SK-N-SH (cell line): ENCODE results near the gene DNMBP. TPM values are rescaled to one million over a fixed set of nuclear protein-coding genes. Genes with fewer than 3 reads are reported as not detected.

ENCODE experiments used
- CTCF ChIA-PET: fragments of 300-600, 350-600 bp; formaldehyde crosslinking; extraction: SDS; loops from one replicate; lab custom pipeline; 2021; lab: Yijun Ruan, JAX
- POLR2A ChIA-PET: fragments of 350-600 bp; sonication (Branson Sonifier 250); formaldehyde crosslinking; extraction: SDS; loops from one replicate; lab custom pipeline; 2020; ENCODE audit warnings: antibody characterized with exemption, inconsistent platforms; lab: Yijun Ruan, JAX
- DNase-seq: peaks from one replicate; pipeline ENCODE4 v3.0.0; 2012
- H2AFZ ChIP-seq: fragments of 200-600 bp; sonication (generic); 2 replicates; pipeline ENCODE4 v1.8.1; 2016; ENCODE audit warnings: antibody characterized with exemption, mild to moderate bottlenecking, low read depth
- H3F3A ChIP-seq: fragments of 200-600 bp; sonication (generic); replicated peaks from 2 replicates; pipeline ENCODE3; 2016; ENCODE audit warnings: antibody characterized with exemption, mild to moderate bottlenecking; ENCODE audit not compliant: insufficient read depth
- H3K27ac ChIP-seq, 2 experiments: fragments of 200-500 bp in 1 of 2; fragments of 200-600 bp in 1 of 2; sonication (Bioruptor generic) in 1 of 2; sonication (generic), shearing (Covaris generic) in 1 of 2; 2 replicates each; pipeline versions ENCODE4 v1.5.1 to v1.6.1; 2014 to 2016; ENCODE audit warnings: low read depth in 2 of 2, inconsistent platforms in 1 of 2, low read length in 1 of 2, mild to moderate bottlenecking in 1 of 2, mixed read lengths in 1 of 2
- H3K27me3 ChIP-seq: fragments of 200-600 bp; sonication (generic), shearing (Covaris generic); 2 replicates; pipeline ENCODE4 v1.6.1; 2016; ENCODE audit warnings: mixed run types; ENCODE audit not compliant: insufficient read depth
- H3K36me3 ChIP-seq, 2 experiments: fragments of 200-500 bp in 1 of 2; fragments of 200-600 bp in 1 of 2; sonication (Bioruptor generic) in 1 of 2; sonication (generic) in 1 of 2; replicated peaks in 1 of 2; 2 replicates each; pipeline versions ENCODE3 to v1.5.1; 2014 to 2016; ENCODE audit warnings: low read length in 1 of 2, mild to moderate bottlenecking in 1 of 2; ENCODE audit not compliant: insufficient read depth in 2 of 2, control insufficient read depth in 1 of 2
- H3K4me1 ChIP-seq, 2 experiments: fragments of 200-500 bp in 1 of 2; fragments of 200-600 bp in 1 of 2; sonication (Bioruptor generic) in 1 of 2; sonication (generic), shearing (Covaris generic) in 1 of 2; 2 replicates each; pipeline versions ENCODE4 v1.5.1 to v1.6.1; 2014 to 2016; ENCODE audit warnings: low read depth in 1 of 2, low read length in 1 of 2, mixed run types in 1 of 2; ENCODE audit not compliant: insufficient read depth in 2 of 2, control insufficient read depth in 1 of 2
- H3K4me2 ChIP-seq: fragments of 200-600 bp; sonication (generic), shearing (Covaris generic); 2 replicates; pipeline ENCODE4 v1.6.1; 2017; ENCODE audit warnings: mixed run types
- H3K4me3 ChIP-seq, 2 experiments: fragments of 200-500 bp in 1 of 2; fragments of 200-600 bp in 1 of 2; sonication (Bioruptor generic) in 1 of 2; sonication (generic), shearing (Covaris generic) in 1 of 2; 2 replicates each; pipeline versions ENCODE4 v1.5.1 to v1.8.1; 2014 to 2016; ENCODE audit warnings: low read depth in 2 of 2, inconsistent platforms in 1 of 2, low read length in 1 of 2, mild to moderate bottlenecking in 1 of 2, mixed read lengths in 1 of 2, moderate library complexity in 1 of 2
- H3K79me2 ChIP-seq: fragments of 200-600 bp; sonication (generic); 2 replicates; pipeline ENCODE4 v1.8.1; 2017; ENCODE audit warnings: mild to moderate bottlenecking; ENCODE audit not compliant: insufficient read depth
- H3K9ac ChIP-seq: fragments of 200-600 bp; sonication (generic); 2 replicates; pipeline ENCODE4 v1.6.1; 2017; ENCODE audit warnings: mixed run types
- H3K9me2 ChIP-seq: fragments of 200-600 bp; sonication (generic); 2 replicates; pipeline ENCODE4 v1.6.1; 2017; ENCODE audit warnings: mixed run types
- H3K9me3 ChIP-seq: fragments of 200-600 bp; sonication (generic); 2 replicates; pipeline ENCODE4 v1.6.1; 2017; ENCODE audit warnings: mixed run types, mild to moderate bottlenecking, moderate library complexity
- H4K20me1 ChIP-seq: fragments of 200-600 bp; sonication (generic); 2 replicates; pipeline ENCODE4 v1.6.1; 2017; ENCODE audit warnings: mild to moderate bottlenecking, mixed run types; ENCODE audit not compliant: insufficient read depth
- ELF1 ChIP-seq: IDR thresholded peaks from 2 replicates; pipeline ENCODE4 v1.4.0; 2012
- FOSL2 ChIP-seq: IDR thresholded peaks from 2 replicates; pipeline ENCODE4 v1.4.0; 2012; ENCODE audit warnings: low read depth, mild to moderate bottlenecking, moderate library complexity, borderline replicate concordance
- GABPA ChIP-seq: IDR thresholded peaks from 2 replicates; pipeline ENCODE4 v1.4.0; 2012; ENCODE audit warnings: low read depth, mild to moderate bottlenecking
- GATA2 ChIP-seq: sonication (generic); formaldehyde crosslinking; IDR thresholded peaks from 2 replicates; pipeline ENCODE4 v1.5.0; 2020; ENCODE audit warnings: mild to moderate bottlenecking, missing genetic modification reagents
- POLR2AphosphoS5 ChIP-seq: IDR thresholded peaks from 2 replicates; pipeline ENCODE4 v1.6.1; 2012; ENCODE audit warnings: low read depth, low read length
- RFX5 ChIP-seq: IDR thresholded peaks from 2 replicates; pipeline ENCODE4 v1.6.1; 2012; ENCODE audit warnings: mild to moderate bottlenecking, improper control_type of control experiment, low read length
- YY1 ChIP-seq: IDR thresholded peaks from 2 replicates; pipeline ENCODE4 v1.4.0; 2012; ENCODE audit warnings: low read depth, mild to moderate bottlenecking
- WGBS: methylation state at CpG from one replicate; pipeline ENCODE4 v1.1.6; 2017; ENCODE audit warnings: low lambda C conversion rate; 5-methylcytosine and 5-hydroxymethylcytosine counted together
- polyA plus RNA-seq, 3 experiments: library from polyadenylated mRNA; depleted of rRNA; stranded (reverse); fragments of >200 nt; gene quantifications; 2 replicates each; pipeline ENCODE4 v1.2.3, GENCODE V29; 2012
- TF ChIP-seq, protein P1 (sequence below): fragments of 150-350 bp; IDR thresholded peaks from 2 replicates; pipeline ENCODE4 v1.6.1; 2016; ENCODE audit warnings: mild to moderate bottlenecking, low read depth, low read length
- TF ChIP-seq, protein P2 (sequence below): IDR thresholded peaks from 2 replicates; pipeline ENCODE4; 2012

Gene DNMBP
- polyA plus RNA-seq, 1 of the 3 experiments (the other 2 are of a cell fraction), result 40.2 TPM

DNA sequence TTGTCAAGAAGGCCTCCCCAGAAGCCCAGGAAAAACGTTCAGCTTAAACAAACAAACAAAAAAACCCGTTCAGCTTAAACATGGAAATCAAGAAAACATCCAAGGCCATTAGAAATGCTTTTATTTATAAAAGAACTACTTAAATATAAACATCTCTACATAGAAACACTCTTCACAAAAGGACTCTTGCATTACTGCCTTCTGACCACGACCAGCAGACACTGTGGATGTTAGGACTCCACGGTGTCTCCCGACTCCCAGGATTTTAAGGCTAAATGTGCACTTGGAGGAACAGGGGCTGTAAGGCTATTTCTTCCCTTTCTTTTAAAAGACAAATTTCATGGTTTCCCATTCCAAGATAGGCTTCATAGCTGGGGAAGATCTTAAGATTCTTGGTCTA is 134.3 kb downstream of the DNMBP start (continued):
- TF ChIP-seq, protein P1, sequence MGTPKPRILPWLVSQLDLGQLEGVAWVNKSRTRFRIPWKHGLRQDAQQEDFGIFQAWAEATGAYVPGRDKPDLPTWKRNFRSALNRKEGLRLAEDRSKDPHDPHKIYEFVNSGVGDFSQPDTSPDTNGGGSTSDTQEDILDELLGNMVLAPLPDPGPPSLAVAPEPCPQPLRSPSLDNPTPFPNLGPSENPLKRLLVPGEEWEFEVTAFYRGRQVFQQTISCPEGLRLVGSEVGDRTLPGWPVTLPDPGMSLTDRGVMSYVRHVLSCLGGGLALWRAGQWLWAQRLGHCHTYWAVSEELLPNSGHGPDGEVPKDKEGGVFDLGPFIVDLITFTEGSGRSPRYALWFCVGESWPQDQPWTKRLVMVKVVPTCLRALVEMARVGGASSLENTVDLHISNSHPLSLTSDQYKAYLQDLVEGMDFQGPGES, result no peak
- TF ChIP-seq GATA2 (CRISPR knock-in tag), result no peak
- TF ChIP-seq, all 33 proteins: peak for 0

DNA sequence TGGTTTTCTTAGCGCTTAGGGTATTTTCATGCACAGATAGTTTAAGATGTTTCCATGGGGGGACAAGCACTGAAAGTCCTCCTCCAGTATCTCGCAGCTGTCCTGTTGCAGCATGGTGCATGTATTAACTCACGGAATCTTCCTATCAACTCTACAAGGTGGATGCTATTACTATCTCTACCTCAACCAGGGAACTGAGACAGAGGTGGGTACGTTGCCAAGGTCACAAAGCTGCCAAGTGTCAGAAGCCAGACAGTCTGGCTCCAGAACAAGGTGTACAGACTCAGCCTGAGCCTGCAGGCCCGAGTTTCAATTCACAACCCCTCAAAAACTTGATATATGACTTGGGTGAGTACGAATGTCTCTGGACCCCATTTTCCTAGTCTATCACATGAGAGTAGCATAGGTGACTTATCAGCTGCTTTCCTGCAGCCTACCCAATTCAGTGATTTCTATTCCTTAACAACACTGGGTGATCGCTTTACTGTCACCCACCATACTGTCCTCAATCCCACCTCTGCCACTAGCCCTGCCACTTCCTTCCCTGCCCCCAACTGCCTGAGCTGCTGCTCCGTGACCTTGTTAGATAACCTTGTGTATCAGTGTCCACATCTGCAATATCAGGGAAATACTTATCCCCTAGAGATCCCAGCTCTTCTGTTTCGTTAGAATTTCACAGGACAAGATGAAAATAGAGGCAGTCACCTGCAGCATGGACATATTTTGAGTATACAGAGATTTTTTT is 135.2 kb downstream of the DNMBP start:
- peaks cover 7% of the 10 kb centered on the region; the same call in 1 of the 2 replicates for H3K79me2 ChIP-seq
- CTCF ChIA-PET, result interaction anchor here (0.9 to 2.3 kb wide), 3 partner anchors 20 to 126 kb away, joined by 3 to 12 read pairs (median 4); no protein-coding TSS in a partner anchor
- POLR2A ChIA-PET, result no interaction called here

DNA sequence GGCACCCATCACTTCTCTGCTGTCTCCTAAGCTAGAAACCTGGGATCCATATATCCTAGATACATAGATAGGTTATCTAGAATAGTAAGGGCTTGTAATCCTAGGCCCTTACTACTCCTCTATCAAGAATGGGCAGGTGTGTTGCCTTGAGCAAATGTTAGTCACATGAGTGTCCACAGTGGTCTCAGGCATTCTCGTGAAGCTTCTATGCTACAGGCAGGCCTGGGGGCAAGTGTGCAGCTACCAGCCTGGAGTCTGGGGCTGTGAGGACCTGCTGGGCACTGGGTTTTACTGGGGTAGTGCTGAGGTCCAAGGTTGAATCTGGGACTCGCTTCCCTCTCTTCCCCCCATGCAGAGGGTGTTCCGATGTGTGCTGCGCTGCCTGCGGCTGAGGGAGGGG is 135.9 kb downstream of the DNMBP start:
- POLR2A ChIA-PET, result no interaction called here
- peaks cover 3% of the 10 kb centered on the region; the same call in 1 of the 2 replicates for H3K79me2 ChIP-seq

More for the DNA sequence above, 135.2 kb downstream of the DNMBP start:
- H4K20me1 ChIP-seq, result peaks cover 6% of the 10 kb centered on the region; the same call in 1 of the 2 replicates
- H3K9ac ChIP-seq, result no peak overlapping the region
- H2AFZ ChIP-seq, result no peak overlapping the region
- no peak overlapping the region for H3K4me2 ChIP-seq
- TF ChIP-seq ELF1 (no peak), YY1 (no peak), POLR2AphosphoS5 (no peak), GABPA (no peak), FOSL2 (no peak)
- TF ChIP-seq, protein P2, sequence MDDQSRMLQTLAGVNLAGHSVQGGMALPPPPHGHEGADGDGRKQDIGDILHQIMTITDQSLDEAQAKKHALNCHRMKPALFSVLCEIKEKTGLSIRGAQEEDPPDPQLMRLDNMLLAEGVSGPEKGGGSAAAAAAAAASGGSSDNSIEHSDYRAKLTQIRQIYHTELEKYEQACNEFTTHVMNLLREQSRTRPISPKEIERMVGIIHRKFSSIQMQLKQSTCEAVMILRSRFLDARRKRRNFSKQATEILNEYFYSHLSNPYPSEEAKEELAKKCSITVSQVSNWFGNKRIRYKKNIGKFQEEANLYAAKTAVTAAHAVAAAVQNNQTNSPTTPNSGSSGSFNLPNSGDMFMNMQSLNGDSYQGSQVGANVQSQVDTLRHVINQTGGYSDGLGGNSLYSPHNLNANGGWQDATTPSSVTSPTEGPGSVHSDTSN, result no peak
- H3K36me3 ChIP-seq, result peaks cover 29 to 51% of the 10 kb centered on the region in 2 experiments
- no peaks in the 10 kb centered on the region for H3K27me3 ChIP-seq
- H3F3A ChIP-seq, result peaks cover 71% of the 10 kb centered on the region
- H3K4me3 ChIP-seq, result no peak overlapping the region
- H3K9me2 ChIP-seq, result no peaks in the 10 kb centered on the region
- no peaks in the 10 kb centered on the region; a peak in 3 of 4 replicates for H3K4me1 ChIP-seq
- no peaks in the 10 kb centered on the region for H3K9me3 ChIP-seq
- peak overlapping the region in 1 of 2 experiments; percentile 21; a peak in 1 of 4 replicates for H3K27ac ChIP-seq
- 95% methylated on average over 9 of the region's 9 CpGs for WGBS
- no peak for DNase-seq

More for the DNA sequence above, 135.9 kb downstream of the DNMBP start:
- H3K36me3 ChIP-seq, result peaks cover 26 to 45% of the 10 kb centered on the region in 2 experiments
- H3K27me3 ChIP-seq, result no peaks in the 10 kb centered on the region
- H4K20me1 ChIP-seq, result peaks cover 6% of the 10 kb centered on the region; the same call in 1 of the 2 replicates
- no peak overlapping the region for H3K4me3 ChIP-seq
- no peak overlapping the region for H2AFZ ChIP-seq
- H3K9ac ChIP-seq, result no peak overlapping the region
- TF ChIP-seq RFX5, result no peak
- no peaks in the 10 kb centered on the region; a peak in 3 of 4 replicates for H3K4me1 ChIP-seq
- no peak overlapping the region for H3K27ac ChIP-seq
- no peaks in the 10 kb centered on the region for H3K9me3 ChIP-seq
- H3K9me2 ChIP-seq, result no peaks in the 10 kb centered on the region
- 100% methylated on average over 3 of the region's 5 CpGs for WGBS
- H3F3A ChIP-seq, result peaks cover 71% of the 10 kb centered on the region
- CTCF ChIA-PET, result interaction anchor here (2.3 kb wide), 1 partner anchor 28 kb away, joined by 12 read pairs; no protein-coding TSS in a partner anchor
- no peak overlapping the region for H3K4me2 ChIP-seq
- no peak for DNase-seq
